NOMO-1 treated with DMSO at 0.1 percent for 48 hours (cell line): ENCODE measurements around the gene KAZN.
"Not testable (repeated sequence)": the region's sequence is repeated elsewhere in the genome, so short reads cannot be mapped to it uniquely, and the experiment has no call there.

Experiments used
- DNase-seq: peaks from one replicate; lab custom pipeline; 2025; ENCODE audit not compliant: unreplicated experiment; lab: John Stamatoyannopoulos, UW

KAZN gene

DNA sequence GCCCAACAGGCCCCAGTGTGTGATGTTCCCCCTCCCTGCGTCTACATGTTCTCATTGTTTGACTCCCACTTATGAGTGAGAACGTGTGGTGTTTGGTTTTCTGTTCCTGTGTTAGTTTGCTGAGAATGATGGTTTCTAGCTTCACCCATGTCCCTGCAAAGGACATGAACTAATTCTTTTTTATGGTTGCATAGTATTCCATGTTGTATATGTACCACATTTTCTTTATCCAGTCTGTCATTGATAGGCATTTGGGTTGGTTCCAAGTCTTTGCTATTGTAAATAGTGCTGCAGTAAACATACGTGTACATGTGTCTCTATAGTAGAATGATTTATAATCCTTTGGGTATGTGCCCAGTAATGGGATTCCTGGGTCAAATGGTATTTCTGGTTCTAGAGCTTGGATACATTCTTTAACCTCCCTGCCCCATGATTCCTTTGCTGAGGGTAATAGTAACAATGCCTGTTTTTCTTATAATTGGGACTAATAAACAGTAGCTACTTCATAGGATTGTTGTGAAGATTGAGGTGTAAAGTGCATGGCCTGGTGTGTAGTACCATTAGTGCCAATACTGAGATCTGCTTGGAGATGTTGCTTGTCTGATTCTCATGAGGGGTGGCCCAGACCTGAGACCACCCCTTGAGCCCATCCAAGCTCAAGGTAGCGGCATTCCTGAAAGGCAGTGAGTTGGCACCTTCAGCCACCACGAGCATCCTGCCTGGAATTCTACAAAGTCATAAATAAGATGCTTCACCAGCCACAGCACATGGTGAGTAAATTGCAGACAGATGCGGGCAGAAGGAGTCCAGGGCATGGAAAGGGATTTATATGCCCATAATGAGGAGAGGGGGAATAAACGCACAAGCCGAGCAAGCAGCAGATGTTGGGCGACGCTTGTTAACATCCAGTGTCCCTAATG lies 365.6 kb downstream of the KAZN start:
- DNase-seq = not testable (repeated sequence)

- no peak for DNase-seq
These were observed 366.2 kb downstream of the KAZN start for GRCh38 chr1:14964711-14965055.

GRCh38 chr1:14968251-14968851 lies 369.9 kb downstream of the KAZN start:
- DNase-seq = no peak

GRCh38 chr1:14969006-14969405 lies 370.5 kb downstream of the KAZN start:
- DNase-seq = no peak

DNA sequence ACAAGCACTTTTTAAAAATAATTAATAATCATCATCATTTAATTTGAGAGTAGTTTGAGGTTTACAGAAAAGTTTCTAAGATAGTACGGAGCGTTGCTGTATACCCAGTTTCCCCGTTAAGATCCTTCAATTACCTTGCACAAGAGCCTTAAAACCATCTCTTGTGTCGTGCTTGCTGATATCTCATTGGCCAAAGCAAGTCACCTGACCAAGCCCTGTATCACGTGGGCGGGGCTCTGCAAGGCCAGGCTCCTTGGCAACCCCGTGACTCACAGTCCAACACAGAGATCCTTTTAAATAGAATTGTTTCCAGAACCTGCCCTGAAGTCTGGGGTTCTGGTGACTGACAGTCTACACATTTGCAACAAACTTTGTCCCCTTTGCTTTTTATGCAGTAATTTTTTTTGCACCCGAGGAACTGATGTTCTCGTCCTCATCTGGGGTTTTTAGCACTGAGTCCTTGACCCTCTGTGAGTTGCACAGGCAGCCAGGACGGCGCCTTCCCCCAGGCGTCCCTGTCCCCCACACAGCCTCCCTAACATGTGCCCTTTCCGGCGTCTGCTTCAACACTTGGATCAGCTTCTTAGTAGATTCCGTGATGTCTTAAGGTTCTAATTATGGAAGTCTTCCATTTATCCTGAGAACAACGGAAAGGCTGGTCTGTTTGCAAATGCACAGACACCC lies 371.8 kb downstream of the KAZN start:
- peak; percentile 29 for DNase-seq

- no peak for DNase-seq
These were observed 372.3 kb downstream of the KAZN start for GRCh38 chr1:14970799-14971141.

DNA sequence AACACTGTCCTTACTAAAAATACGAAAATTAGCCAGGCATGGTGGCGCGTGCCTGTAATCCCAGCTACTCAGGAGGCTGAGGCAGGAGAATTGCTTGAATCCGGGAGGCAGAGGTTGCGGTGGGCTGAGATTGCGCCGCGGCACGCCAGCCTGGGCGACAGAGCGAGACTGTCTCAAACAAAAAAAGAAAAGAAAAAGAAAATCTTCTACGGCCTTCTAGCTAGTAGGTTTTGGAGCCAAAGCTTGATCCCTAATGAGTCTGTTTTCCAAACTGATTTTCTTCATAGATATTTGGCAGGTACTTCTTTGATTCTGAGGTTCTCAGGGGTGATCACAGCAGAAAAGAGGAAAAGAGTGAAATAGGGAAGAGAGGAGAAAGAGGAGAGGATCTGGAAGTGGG lies 372.7 kb downstream of the KAZN start:
- no peak for DNase-seq

DNA sequence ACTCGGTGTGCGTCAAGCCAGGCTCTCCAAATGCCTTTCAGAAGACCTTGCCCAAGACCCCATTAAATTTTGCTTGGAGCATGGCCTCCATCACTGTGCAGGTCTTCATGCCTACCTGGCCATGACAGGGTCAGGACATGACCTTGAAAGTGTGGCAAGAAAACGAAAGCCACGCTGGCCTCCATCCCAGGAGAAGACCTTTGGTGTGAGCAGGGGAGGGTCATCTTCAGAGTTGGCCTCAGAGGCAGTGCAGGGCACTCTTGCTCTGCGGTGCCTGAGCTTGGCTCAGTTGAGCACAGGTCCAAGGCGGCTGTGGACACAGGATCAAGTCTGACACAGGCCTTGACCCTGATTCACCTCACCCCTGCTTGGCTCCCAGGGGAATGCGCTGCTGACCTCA lies 373.6 kb downstream of the KAZN start:
- no peak for DNase-seq

DNA sequence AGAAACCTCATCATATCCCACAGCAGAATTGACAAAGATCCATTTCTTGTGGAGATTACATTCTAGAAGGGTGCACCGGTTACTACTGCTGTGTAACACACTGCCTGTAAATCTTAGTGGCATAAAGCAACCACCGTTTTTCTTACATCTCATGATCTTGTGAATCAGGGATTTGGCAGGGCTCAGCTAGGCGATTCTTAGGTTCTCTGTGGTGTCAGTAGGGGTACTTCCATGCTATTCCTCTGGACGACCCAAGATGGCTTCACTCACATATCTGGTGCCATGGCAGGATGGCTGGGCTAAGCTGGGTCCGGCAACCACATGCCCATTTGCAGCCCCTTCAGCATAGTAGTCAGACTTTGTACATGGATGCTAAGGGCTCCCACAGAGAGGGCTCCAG lies 375.3 kb downstream of the KAZN start:
- no peak for DNase-seq

GRCh38 chr1:14974361-14974760 lies 375.9 kb downstream of the KAZN start:
- DNase-seq = no peak

DNA sequence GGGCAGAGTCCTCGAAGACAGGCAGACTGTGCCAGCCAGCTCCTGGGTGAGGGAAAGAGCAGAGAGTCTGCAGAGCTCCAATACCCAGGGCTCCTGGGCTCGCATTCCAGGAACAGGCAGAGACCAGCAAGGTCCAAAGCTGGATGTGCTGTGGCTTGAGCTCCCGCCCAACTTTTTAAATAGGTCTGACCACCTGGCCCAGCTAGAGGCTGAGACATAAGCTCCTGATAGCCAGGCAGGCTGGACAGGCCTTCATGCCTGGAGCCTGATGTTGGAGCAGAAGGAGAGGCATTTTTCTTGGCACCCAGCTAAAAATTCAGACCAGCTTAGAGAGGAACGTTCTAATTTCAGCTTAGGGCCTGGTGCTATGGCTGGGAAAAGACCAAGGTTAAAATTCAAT lies 376.6 kb downstream of the KAZN start:
- no peak for DNase-seq

DNA sequence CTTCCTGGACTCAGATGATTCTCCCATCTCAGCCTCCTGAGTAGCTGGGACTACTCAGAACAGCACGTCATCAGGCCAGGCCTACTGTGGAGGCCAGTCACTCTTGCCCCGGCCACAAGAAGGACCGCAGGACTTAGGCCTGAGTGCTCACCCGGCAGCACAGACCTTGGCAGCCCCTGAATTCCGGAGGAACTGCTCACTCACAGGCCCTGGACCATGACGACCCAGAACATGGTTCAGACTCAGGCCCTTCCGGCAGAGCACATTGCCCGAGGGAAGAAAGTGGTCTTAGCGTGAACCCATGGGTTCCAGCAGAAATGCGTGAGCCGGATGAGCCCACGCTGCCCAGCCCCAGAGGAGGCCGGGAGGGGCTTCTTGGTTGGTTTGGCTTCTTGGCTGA lies 377.8 kb downstream of the KAZN start:
- DNase-seq = no peak

- DNase-seq = no peak
These were observed 378.9 kb downstream of the KAZN start for GRCh38 chr1:14977338-14977931.

DNA sequence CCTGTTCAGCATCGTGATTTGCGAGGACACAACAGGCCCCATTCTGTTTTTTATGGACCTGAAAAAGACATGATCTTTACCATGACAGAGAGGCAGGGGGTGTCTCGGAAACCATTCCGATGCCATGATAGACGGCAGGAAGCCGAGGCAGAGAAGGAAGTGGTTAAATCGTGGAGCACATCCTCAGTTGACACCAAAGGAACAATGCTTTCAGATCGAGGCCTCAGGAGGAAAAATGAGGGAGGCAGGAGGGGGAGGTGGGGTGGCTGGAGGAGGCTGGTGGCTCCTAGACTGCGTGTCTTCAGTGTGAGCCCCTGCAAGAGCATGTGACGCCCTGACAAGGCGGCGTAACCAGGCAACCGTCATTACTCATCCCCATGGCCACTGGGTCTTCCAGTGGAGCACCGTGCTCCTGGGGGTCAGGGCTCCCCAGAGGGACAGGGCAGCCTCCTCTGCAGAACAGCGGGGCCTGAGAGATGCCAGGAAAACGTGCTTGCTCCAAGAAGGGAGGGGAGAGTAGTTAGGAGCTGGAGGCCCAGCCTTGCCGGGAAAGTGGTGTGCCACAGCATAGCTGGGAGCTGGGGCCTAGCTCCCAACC lies 382.2 kb downstream of the KAZN start:
- DNase-seq = no peak

DNA sequence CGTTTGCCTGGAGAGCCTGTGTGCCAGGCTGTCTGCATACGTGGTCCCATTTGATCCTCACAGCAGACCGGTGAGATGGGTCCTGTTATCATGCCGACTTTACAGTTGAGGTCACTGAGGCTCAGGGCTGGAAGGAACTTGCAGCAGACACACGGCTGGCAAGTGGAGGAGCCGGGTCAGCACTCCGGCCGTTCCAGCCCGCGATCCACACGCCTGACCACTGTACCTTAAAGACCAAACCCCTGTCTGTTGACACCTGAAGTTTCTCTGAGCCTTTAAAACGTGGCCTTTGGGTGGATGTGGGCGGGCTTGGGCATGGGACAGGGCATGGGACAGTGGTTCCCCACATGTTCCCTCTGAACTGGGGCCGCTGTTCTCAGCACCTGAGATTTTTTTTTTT lies 383.5 kb downstream of the KAZN start:
- no peak for DNase-seq

- no peak for DNase-seq
These were observed 384.8 kb downstream of the KAZN start for GRCh38 chr1:14983277-14983676.

GRCh38 chr1:14986168-14986567 lies 387.7 kb downstream of the KAZN start:
- DNase-seq = no peak

DNA sequence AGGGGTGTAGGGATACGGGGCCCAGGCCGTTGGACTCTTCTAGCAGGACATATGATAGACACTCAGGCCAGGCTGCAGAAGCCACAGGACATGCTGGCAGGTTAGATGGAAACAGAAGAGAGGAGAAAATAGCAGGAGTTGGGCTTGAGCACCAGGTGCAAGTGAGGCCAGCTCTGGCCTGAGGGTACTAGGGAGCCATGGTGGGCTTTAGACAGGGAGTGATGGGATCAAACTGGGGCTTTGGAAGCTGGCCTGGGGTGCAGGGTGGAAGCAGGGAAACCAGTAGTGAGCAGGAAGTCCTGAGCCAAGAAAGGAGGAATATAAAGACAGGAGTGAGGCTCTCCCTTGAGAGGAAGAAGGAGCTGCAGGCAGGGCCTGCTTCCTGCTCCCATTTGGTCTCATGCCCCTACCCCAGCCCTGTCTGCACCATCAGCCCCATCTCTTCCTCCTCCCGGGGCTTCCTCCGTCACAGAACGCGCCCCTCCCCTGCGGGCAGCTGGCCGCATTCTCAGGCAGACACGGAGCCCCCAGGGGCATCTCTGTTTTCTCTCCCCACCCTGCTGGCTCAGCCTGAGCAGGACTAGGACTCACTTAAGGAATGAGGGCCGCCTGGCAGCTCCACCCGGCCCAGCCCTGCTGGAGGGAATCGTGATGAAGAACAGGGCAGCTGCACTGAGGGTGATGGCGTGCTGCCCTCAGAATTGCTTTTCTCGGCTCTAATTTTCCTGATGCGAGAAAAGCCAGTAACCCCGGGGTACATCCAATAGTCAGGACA lies 389.5 kb downstream of the KAZN start:
- DNase-seq = no peak

DNA sequence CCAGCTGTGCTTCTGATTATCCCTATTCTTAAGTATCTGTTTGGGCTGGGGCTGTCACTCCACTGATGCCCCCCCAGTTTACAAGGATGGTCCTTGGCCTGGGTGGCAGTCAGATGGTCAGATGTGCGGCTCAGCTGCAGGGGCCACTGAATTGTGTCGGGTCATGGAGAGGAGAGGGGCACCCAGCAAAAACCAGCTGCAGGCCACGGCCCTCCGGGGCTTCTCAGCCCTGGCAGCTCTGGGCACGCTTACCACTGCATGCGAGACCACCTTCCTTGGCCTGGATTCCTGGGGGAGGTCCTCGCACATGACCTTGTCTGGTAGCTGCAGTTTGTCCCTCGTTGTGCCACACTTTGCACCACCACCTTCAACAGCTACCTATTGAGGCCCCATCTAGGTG lies 390.2 kb downstream of the KAZN start:
- DNase-seq = no peak

DNA sequence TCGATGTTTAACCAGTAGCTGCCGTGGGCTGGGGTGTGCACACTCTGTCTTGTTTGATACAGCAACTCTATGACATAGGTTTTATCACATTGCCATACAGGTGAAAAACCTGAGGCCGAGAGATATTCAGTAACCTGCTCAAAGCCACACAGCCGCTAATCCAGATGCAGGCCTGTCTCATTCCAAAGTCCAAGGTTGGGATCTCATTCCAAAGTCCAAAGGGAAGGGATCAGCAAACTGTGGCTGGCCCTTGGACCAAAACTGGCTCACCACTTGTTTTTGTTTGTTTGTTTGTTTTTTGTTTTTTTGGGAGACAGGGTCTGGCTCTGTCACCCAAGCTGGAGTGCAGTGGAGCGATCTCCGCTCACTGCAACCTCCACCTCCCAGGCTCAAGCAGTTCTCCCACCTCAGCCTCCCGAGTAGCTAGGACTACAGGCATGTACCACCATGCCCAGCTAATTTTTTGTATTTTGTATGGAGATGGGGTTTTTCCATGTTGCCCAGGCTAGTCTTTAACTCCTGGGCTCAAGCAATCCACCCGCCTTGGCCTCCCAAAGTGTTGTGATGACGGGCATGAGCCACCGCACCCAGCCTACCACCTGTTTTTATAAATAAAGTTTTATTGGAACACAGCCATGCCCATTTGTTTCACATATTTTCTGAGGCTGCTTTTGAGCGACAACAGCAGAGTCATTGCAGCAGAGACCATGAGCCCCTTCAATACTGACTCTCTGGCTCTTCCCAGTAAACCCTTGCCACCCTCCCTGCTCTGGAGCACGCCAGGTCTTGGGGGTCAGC lies 391.6 kb downstream of the KAZN start:
- DNase-seq = no peak
